ENCODE data around the gene ATP10B. TPM values are rescaled to one million over a fixed set of nuclear protein-coding genes. Genes with fewer than 3 reads are reported as not detected.

Gene ATP10B
- polyA plus RNA-seq, 1 of the 3 experiments (the other 2 are of a cell fraction): not detected

GRCh38 chr5:160524827-160525226 is 327.2 kb downstream of the ATP10B start:
- H3K4me1 ChIP-seq (ENCODE audit: control insufficient read depth in 1 of 2, insufficient read depth in 2 of 2, low read depth in 1 of 2, low read length in 1 of 2): no peaks in the 10 kb centered on the region
- H3K36me3 ChIP-seq (replicated peaks in 1 of 2; ENCODE audit: control insufficient read depth in 1 of 2, insufficient read depth in 2 of 2, low read length in 1 of 2): no peaks in the 10 kb centered on the region
- H3F3A ChIP-seq (replicated peaks; ENCODE audit: insufficient read depth): no peaks in the 10 kb centered on the region
- no peaks in the 10 kb centered on the region for H4K20me1 ChIP-seq (ENCODE audit: insufficient read depth)
- H3K27ac ChIP-seq (ENCODE audit: low read depth in 2 of 2, low read length in 1 of 2): no peak overlapping the region
- TF ChIP-seq TCF12 (IDR thresholded peaks at IDR 0.05): no peak
- TF ChIP-seq TAF1 (IDR thresholded peaks at IDR 0.05; ENCODE audit: borderline replicate concordance, low read depth, low read length): no peak
- TF ChIP-seq RXRA (IDR thresholded peaks at IDR 0.05; ENCODE audit: borderline replicate concordance, low read depth): no peak
- TF ChIP-seq JUND (IDR thresholded peaks at IDR 0.05): no peak
- TF ChIP-seq YY1 (IDR thresholded peaks at IDR 0.05; ENCODE audit: low read depth): no peak
- TF ChIP-seq, protein P1, sequence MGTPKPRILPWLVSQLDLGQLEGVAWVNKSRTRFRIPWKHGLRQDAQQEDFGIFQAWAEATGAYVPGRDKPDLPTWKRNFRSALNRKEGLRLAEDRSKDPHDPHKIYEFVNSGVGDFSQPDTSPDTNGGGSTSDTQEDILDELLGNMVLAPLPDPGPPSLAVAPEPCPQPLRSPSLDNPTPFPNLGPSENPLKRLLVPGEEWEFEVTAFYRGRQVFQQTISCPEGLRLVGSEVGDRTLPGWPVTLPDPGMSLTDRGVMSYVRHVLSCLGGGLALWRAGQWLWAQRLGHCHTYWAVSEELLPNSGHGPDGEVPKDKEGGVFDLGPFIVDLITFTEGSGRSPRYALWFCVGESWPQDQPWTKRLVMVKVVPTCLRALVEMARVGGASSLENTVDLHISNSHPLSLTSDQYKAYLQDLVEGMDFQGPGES (IDR thresholded peaks at IDR 0.05; ENCODE audit: low read depth, low read length): no peak
- no peak overlapping the region for H3K4me2 ChIP-seq
- CTCF ChIA-PET: interaction anchor here (1.1 kb wide), 1 partner anchor 32 kb away, joined by 3 read pairs; no protein-coding TSS in a partner anchor
- DNase-seq: no peak
- H3K9me2 ChIP-seq: no peaks in the 10 kb centered on the region
- no peaks in the 10 kb centered on the region for H3K9me3 ChIP-seq
- POLR2A ChIA-PET: no interaction called here
- H3K79me2 ChIP-seq (ENCODE audit: insufficient read depth): no peaks in the 10 kb centered on the region
- 5% methylated on average over 1 of the region's 1 CpG for WGBS (ENCODE audit: low lambda C conversion rate)
- no peak overlapping the region for H2AFZ ChIP-seq (ENCODE audit: low read depth)
- no peak overlapping the region for H3K4me3 ChIP-seq (ENCODE audit: low read depth in 2 of 2, low read length in 1 of 2)
- H3K27me3 ChIP-seq (ENCODE audit: insufficient read depth): peaks cover 17% of the 10 kb centered on the region; the same call in 1 of the 2 replicates
- H3K9ac ChIP-seq: no peak overlapping the region

DNA sequence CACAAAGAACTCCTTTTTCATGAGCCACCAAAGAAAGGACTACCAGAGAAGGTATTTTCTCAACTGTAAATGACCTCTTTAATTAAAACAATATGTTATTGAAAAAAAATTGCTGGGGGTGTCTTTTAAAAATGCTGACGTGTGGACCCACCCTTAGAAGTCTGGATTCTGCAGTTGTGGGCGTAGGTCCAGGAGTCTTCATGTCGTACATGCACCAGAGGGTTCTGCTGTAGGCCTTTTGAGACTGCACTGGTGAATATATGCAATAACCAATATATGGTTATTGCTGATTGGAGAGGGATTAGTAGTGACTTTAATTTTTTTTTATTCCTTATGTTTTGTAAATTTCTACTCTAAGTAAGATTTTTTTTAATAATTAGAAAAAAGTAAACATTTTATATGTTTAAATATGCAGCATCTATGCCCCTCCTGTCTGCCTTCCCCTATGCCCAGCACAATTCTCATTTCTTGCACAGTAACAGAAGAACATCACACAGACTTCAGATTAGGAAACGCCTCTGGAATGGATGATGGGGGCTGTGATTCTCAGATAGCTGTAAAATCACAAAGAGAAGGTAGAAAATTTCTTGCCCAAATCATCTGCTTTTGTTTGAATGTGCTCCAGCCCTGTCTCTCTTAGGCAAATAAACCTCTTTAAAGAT is 328.4 kb downstream of the ATP10B start:
- peaks cover 17% of the 10 kb centered on the region; the same call in 1 of the 2 replicates for H3K27me3 ChIP-seq (ENCODE audit: insufficient read depth)
- H3K4me2 ChIP-seq: no peak overlapping the region
- no peaks in the 10 kb centered on the region for H3K9me2 ChIP-seq
- H3F3A ChIP-seq (replicated peaks; ENCODE audit: insufficient read depth): no peaks in the 10 kb centered on the region
- POLR2A ChIA-PET: no interaction called here
- H3K9ac ChIP-seq: no peak overlapping the region
- 24% methylated on average over 4 of the region's 4 CpGs for WGBS (ENCODE audit: low lambda C conversion rate)
- H3K79me2 ChIP-seq (ENCODE audit: insufficient read depth): no peaks in the 10 kb centered on the region
- no peaks in the 10 kb centered on the region for H3K36me3 ChIP-seq (replicated peaks in 1 of 2; ENCODE audit: control insufficient read depth in 1 of 2, insufficient read depth in 2 of 2, low read length in 1 of 2)
- no peaks in the 10 kb centered on the region for H3K4me1 ChIP-seq (ENCODE audit: control insufficient read depth in 1 of 2, insufficient read depth in 2 of 2, low read depth in 1 of 2, low read length in 1 of 2)
- no peaks in the 10 kb centered on the region for H3K9me3 ChIP-seq
- H2AFZ ChIP-seq (ENCODE audit: low read depth): no peak overlapping the region
- DNase-seq: no peak
- TF ChIP-seq EP300 (IDR thresholded peaks at IDR 0.05; ENCODE audit: borderline replicate concordance in 1 of 2, low read depth in 1 of 2, low read length in 1 of 2) (no peak), NFIC (IDR thresholded peaks at IDR 0.05; ENCODE audit: borderline replicate concordance) (no peak), TEAD4 (IDR thresholded peaks at IDR 0.05; ENCODE audit: borderline replicate concordance, insufficient read depth) (no peak), GABPA (IDR thresholded peaks at IDR 0.05; ENCODE audit: low read depth) (no peak), EZH2phosphoT487 (IDR thresholded peaks at IDR 0.05; ENCODE audit: borderline replicate concordance, low read depth) (no peak), SIN3A (IDR thresholded peaks at IDR 0.05; ENCODE audit: borderline replicate concordance, low read depth, low read length) (no peak)
- TF ChIP-seq, protein P1 (IDR thresholded peaks at IDR 0.05; ENCODE audit: low read depth, low read length): no peak
- TF ChIP-seq, protein P2, sequence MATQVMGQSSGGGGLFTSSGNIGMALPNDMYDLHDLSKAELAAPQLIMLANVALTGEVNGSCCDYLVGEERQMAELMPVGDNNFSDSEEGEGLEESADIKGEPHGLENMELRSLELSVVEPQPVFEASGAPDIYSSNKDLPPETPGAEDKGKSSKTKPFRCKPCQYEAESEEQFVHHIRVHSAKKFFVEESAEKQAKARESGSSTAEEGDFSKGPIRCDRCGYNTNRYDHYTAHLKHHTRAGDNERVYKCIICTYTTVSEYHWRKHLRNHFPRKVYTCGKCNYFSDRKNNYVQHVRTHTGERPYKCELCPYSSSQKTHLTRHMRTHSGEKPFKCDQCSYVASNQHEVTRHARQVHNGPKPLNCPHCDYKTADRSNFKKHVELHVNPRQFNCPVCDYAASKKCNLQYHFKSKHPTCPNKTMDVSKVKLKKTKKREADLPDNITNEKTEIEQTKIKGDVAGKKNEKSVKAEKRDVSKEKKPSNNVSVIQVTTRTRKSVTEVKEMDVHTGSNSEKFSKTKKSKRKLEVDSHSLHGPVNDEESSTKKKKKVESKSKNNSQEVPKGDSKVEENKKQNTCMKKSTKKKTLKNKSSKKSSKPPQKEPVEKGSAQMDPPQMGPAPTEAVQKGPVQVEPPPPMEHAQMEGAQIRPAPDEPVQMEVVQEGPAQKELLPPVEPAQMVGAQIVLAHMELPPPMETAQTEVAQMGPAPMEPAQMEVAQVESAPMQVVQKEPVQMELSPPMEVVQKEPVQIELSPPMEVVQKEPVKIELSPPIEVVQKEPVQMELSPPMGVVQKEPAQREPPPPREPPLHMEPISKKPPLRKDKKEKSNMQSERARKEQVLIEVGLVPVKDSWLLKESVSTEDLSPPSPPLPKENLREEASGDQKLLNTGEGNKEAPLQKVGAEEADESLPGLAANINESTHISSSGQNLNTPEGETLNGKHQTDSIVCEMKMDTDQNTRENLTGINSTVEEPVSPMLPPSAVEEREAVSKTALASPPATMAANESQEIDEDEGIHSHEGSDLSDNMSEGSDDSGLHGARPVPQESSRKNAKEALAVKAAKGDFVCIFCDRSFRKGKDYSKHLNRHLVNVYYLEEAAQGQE (IDR thresholded peaks at IDR 0.05; ENCODE audit: low read depth, low read length): no peak
- CTCF ChIA-PET: no interaction called here
- no peak overlapping the region for H3K27ac ChIP-seq (ENCODE audit: low read depth in 2 of 2, low read length in 1 of 2)
- H3K4me3 ChIP-seq (ENCODE audit: low read depth in 2 of 2, low read length in 1 of 2): no peak overlapping the region
- H4K20me1 ChIP-seq (ENCODE audit: insufficient read depth): no peaks in the 10 kb centered on the region

Data from SK-N-SH (cell line).